GM12878 (cell line): ENCODE data around the gene KDM8. TPM values are rescaled to one million over a fixed set of nuclear protein-coding genes. Genes with fewer than 3 reads are reported as not detected.

Experiments used
- ATAC-seq: fragments of 200-7000 bp; cut with Tn5 transposase; 3 replicates; pipeline ENCODE4 v1.9.1; 2020; ENCODE audit warnings: mild to moderate bottlenecking, moderate library complexity
- BruUV-seq: library from RNA; stranded (reverse); fragments of 400-500 nt; replicated peaks from 2 replicates; lab custom pipeline; 2021; lab: Mats Ljungman, UMichigan
- CTCF ChIA-PET: fragments of 300-600 bp; sonication (Branson Sonifier 250); formaldehyde crosslinking; extraction: SDS; loops from one replicate; lab custom pipeline; 2021; ENCODE audit warnings: inconsistent platforms; lab: Yijun Ruan, JAX
- POLR2A ChIA-PET: fragments of 350-600 bp; formaldehyde crosslinking; extraction: SDS; loops from one replicate; lab custom pipeline; 2021; ENCODE audit warnings: inconsistent platforms; lab: Charles Lee
- RAD21 ChIA-PET: fragments of 300-600 bp; sonication (Branson Sonifier 250); formaldehyde crosslinking; loops from one replicate; lab custom pipeline; 2023; ENCODE audit warnings: antibody characterized with exemption; ENCODE audit not compliant: unreplicated experiment; lab: Charles Lee
- SMC1A ChIA-PET: fragments of 300-600 bp; sonication (Branson Sonifier 250); formaldehyde crosslinking; loops from one replicate; lab custom pipeline; 2023; ENCODE audit not compliant: unreplicated experiment, uncharacterized antibody; lab: Charles Lee
- DNase-seq: peaks from one replicate; pipeline ENCODE4 v3.0.0-alpha.2; 2011; ENCODE audit warnings: low read depth, low spot score
- FAIRE-seq: peaks from 3 replicates; lab custom pipeline; 2011; peaks lifted over from hg19 to GRCh38; lab: Jason Lieb, UNC
- H2AFZ ChIP-seq: 2 replicates; pipeline ENCODE4 v1.6.0; 2011; ENCODE audit warnings: low read depth, low read length, control low read depth; ENCODE audit not compliant: control insufficient read depth
- H3K27ac ChIP-seq: 2 replicates; pipeline ENCODE4 v1.5.1; 2011; ENCODE audit warnings: control low read depth; ENCODE audit not compliant: control insufficient read depth, insufficient read depth
- H3K27me3 ChIP-seq, 2 experiments: replicated peaks in 1 of 2; 2 replicates each; pipeline versions ENCODE4 v1.6.0 to v1.6.1; 2011; ENCODE audit warnings: low read length in 1 of 2; ENCODE audit not compliant: control insufficient read depth in 2 of 2, insufficient read depth in 2 of 2
- H3K36me3 ChIP-seq, 2 experiments: 2 replicates each; pipeline ENCODE4 v1.5.1; 2011; ENCODE audit warnings: low read length in 1 of 2; ENCODE audit not compliant: control insufficient read depth in 2 of 2, insufficient read depth in 2 of 2
- H3K4me1 ChIP-seq: 2 replicates; pipeline ENCODE4 v1.6.1; 2011; ENCODE audit warnings: mild to moderate bottlenecking, low read length, moderate library complexity, mixed read lengths; ENCODE audit not compliant: control insufficient read depth, insufficient read depth
- H3K4me2 ChIP-seq: 2 replicates; pipeline ENCODE4 v1.6.0; 2011; ENCODE audit warnings: control low read depth; ENCODE audit not compliant: control insufficient read depth, insufficient read depth
- H3K4me3 ChIP-seq: fragments of 200-600 bp; sonication (generic); 2 replicates; pipeline ENCODE4 v1.5.1; 2016
- H3K79me2 ChIP-seq: 2 replicates; pipeline ENCODE4 v1.6.0; 2011; ENCODE audit warnings: low read length; ENCODE audit not compliant: control insufficient read depth, insufficient read depth
- H3K9ac ChIP-seq: 2 replicates; pipeline ENCODE4 v1.8.0; 2011; ENCODE audit warnings: low read length, control low read depth, mixed read lengths; ENCODE audit not compliant: control insufficient read depth, insufficient read depth
- H3K9me3 ChIP-seq: replicated peaks from 3 replicates; pipeline ENCODE4 v1.5.1; 2011; ENCODE audit warnings: mild to moderate bottlenecking, low read length; ENCODE audit not compliant: control insufficient read depth, insufficient read depth
- H4K20me1 ChIP-seq: 2 replicates; pipeline ENCODE4 v1.6.0; 2011; ENCODE audit not compliant: control insufficient read depth, insufficient read depth
- DPF2 ChIP-seq: fragments of 450-650 bp; IDR thresholded peaks from 2 replicates; pipeline ENCODE4 v1.6.1; 2017; ENCODE audit warnings: mild to moderate bottlenecking
- GABPA ChIP-seq: IDR thresholded peaks from 2 replicates; pipeline ENCODE4 v1.6.1; 2014; ENCODE audit warnings: antibody characterized with exemption, low read depth, mild to moderate bottlenecking, inconsistent platforms
- IKZF1 ChIP-seq: fragments of 450-650 bp; conservative IDR thresholded peaks from 2 replicates; pipeline ENCODE4 v1.6.1; 2017; ENCODE audit warnings: antibody characterized with exemption, mild to moderate bottlenecking
- RBBP5 ChIP-seq: fragments of 200-600 bp; sonication (generic); conservative IDR thresholded peaks from 2 replicates; pipeline ENCODE4 v1.6.1; 2016
- SMARCA5 ChIP-seq: fragments of 450-650 bp; IDR thresholded peaks from 2 replicates; pipeline ENCODE4 v1.6.1; 2017; ENCODE audit warnings: mild to moderate bottlenecking
- STAT3 ChIP-seq: IDR thresholded peaks from 2 replicates; pipeline ENCODE4 v1.6.1; 2011; ENCODE audit warnings: low read depth, low read length, improper control_type of control experiment
- USF2 ChIP-seq: IDR thresholded peaks from 2 replicates; pipeline ENCODE4 v1.6.1; 2011; ENCODE audit warnings: low read depth, low read length, improper control_type of control experiment, borderline replicate concordance
- ZNF687 ChIP-seq: fragments of 450-650 bp; IDR thresholded peaks from 2 replicates; pipeline ENCODE4 v1.6.1; 2017; ENCODE audit warnings: mild to moderate bottlenecking, moderate library complexity
- WGBS: methylation state at CpG from one replicate; pipeline ENCODE4 v1.1.6; 2016; ENCODE audit warnings: low lambda C conversion rate; ENCODE audit not compliant: insufficient replicate concordance, insufficient coverage; ENCODE audit errors: missing lambda C conversion rate; 5-methylcytosine and 5-hydroxymethylcytosine counted together
- in situ Hi-C: fragments of 300-500 bp; cut with MboI; formaldehyde crosslinking; loops from 9 replicates; pipeline ENCODE4 v1.14.3; 2018; ENCODE audit warnings: mixed read lengths
- intact Hi-C: fragments of 100-400 bp; cut with micrococcal nuclease; formaldehyde crosslinking; loops from one replicate; pipeline ENCODE4 v1.14.2; 2022; ENCODE audit not compliant: unreplicated experiment
- polyA plus RNA-seq, 11 experiments: library from polyadenylated mRNA; depleted of rRNA in 4 of 11; unstranded in 6 of 11; stranded (reverse) in 5 of 11; fragments of >200 nt; fragmentation: Nextera tagmentation in 4 of 11; fragmentation: Illumina TruSeq in 1 of 11; extraction: Ambion mirVana in 4 of 11; extraction: Trizol in 1 of 11; gene quantifications; 1 replicate in 1 of 11; 2 replicates in 10 of 11; pipeline versions ENCODE4 v1.2.1 to v1.2.3, GENCODE V29; 2011 to 2016; ENCODE audit warnings: inconsistent platforms in 2 of 11, missing spikeins in 2 of 11, low read depth in 1 of 11
- total RNA-seq, 4 experiments: library from RNA; depleted of rRNA in 3 of 4; stranded (reverse); fragments of >200 nt in 3 of 4; fragmentation: Illumina TruSeq in 1 of 4; extraction: Trizol in 1 of 4; gene quantifications; 2 replicates each; pipeline versions ENCODE4 v1.2.1 to v1.2.3, GENCODE V29; 2013 to 2021

Gene KDM8
- total and polyA plus RNA-seq, 10 of the 15 experiments (the other 5 are each of a cell fraction or from before 2014, with no cell fraction given), result 0.79 to 8.9 (median 5.8) TPM

- no peaks in the 10 kb centered on the region for H3K4me1 ChIP-seq
- BruUV-seq, result no TSS peak
- in situ Hi-C loops, result no loop called here
- H3K79me2 ChIP-seq, result no peaks in the 10 kb centered on the region
- no peak overlapping the region for H3K9ac ChIP-seq
- POLR2A ChIA-PET, result interaction anchor here (0.6 kb wide), 1 partner anchor 363 kb away, joined by 3 read pairs; no protein-coding TSS in a partner anchor
- no peaks in the 10 kb centered on the region for H4K20me1 ChIP-seq
- no peak overlapping the region for H3K4me2 ChIP-seq
- H3K4me3 ChIP-seq, result no peak overlapping the region
- FAIRE-seq (no peak), ATAC-seq (no peak), DNase-seq (no peak)
- no peak overlapping the region for H3K27ac ChIP-seq
- no peaks in the 10 kb centered on the region for H3K36me3 ChIP-seq
- no peaks in the 10 kb centered on the region; the same call in 2 of the 3 replicates for H3K9me3 ChIP-seq
- intact Hi-C loops, result no loop called here
- TF ChIP-seq GABPA (no peak), USF2 (no peak), SMARCA5 (no peak), RBBP5 (no peak), ZNF687 (no peak), STAT3 (no peak), DPF2 (no peak), IKZF1 (no peak)
- H2AFZ ChIP-seq, result no peak overlapping the region
- RAD21 ChIA-PET, result no interaction called here
- SMC1A ChIA-PET, result no interaction called here
- CTCF ChIA-PET, result interaction anchor here (3.6 kb wide), 1 partner anchor 8 kb away, joined by 18 read pairs; no protein-coding TSS in a partner anchor
- WGBS, result 0% methylated on average over 1 of the region's 2 CpGs
- H3K27me3 ChIP-seq, result no peaks in the 10 kb centered on the region
Observed at GRCh38 chr16:27188633-27189032, 14.7 kb upstream of the KDM8 start.
